Activated CD8-positive, alpha-beta memory T cell treated with anti-CD3 and anti-CD28 coated beads, Interleukin-2, amount 50 U/mL, for 48 hours (primary cell): ENCODE measurements around the gene HOXA4.
A peak's percentile ranks its signal among the peaks of the same experiment; 100 is the strongest.

ENCODE experiments used
- DNase-seq: peaks from one replicate; pipeline ENCODE4 v3.0.0-alpha.2; 2020

The HOXA4 gene

DNA sequence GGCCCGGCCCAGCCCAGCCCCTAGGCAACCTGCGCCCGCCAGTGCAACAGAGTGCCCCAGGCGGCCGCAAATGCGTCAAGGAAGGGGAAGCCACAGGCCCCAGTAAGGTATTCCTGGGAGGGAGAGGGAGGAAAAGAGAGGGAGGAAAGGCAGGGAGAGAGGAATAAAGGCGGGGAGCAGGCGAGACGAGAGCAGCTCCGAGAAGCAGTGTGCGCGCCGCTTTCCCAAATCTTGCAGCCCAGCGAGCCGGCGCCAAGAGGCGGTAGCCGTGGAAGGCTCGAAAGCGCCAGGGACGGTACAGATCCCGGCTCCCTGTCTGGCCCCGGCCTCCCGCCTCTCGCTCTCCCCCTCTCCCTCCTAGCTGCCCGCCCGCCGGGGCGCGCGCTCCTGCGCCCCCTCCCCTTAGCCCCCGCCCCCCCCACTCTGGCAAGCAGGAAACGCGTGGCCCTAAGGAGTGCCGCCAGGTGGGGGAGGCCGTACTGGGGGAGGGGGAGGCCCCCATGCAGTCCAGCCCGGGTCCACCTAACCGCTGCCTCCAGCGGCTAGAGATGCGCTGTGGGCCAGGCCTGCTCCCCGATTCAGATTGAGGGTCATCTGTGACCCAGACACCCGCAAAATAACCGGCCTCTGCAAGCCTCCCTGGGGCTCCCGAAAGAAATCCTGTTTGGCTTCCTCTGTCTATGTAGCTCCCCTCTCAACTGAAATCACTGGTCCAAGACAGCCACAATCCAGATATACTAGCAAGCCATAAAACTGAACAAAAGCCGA lies 39.3 kb upstream of the HOXA4 start:
- no peak for DNase-seq

DNA sequence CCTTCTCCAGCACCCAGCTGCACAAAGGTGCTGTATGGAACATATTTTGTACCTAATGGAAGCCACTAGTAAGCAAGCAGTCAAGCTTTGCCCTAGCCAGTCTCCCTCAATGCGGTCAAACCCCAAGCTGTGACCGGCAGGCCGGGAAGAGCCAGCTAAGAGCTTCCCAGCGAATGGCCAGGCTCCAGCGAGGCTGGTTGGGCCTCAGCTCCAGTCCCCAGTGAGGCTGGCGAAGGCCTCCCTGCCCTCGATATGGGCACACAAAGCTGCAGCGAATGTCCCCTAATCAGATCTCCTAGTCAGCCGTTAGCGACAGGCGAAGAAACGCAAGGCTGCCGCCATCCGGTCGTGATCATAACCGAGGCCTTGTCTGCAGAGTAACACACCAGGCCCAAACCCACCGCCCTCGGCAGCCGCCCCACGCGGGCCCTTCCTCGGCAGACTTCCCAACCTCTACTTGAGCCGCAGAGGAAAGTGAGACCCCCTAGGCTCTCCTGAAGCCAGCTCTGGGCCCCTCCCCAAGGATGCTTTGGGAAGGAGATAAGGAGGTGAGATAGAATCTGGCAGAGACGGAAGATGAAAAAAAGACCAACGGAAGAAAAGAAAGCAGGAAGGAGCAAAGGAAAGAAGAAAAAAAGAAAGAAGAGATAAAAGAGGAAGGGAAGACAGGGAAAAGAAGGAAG lies 37.8 kb upstream of the HOXA4 start:
- no peak for DNase-seq

DNA sequence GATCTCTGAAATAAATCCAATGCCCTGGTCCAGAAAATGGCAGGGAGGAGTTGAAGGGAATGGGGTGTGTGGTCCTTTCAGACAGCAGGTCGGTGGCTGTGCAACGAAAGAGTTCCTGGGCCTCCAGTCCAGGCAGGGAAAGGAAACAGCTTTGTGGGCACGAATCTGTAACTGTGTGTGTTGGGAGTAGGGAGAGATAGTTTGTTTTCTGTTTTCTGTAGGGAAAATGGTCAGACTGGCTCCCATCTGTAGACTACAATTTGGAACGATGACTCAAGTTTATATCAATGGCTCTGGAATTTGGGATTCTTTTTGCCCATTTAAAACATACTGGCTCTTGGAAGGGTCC lies 37.3 kb upstream of the HOXA4 start:
- DNase-seq = no peak

DNA sequence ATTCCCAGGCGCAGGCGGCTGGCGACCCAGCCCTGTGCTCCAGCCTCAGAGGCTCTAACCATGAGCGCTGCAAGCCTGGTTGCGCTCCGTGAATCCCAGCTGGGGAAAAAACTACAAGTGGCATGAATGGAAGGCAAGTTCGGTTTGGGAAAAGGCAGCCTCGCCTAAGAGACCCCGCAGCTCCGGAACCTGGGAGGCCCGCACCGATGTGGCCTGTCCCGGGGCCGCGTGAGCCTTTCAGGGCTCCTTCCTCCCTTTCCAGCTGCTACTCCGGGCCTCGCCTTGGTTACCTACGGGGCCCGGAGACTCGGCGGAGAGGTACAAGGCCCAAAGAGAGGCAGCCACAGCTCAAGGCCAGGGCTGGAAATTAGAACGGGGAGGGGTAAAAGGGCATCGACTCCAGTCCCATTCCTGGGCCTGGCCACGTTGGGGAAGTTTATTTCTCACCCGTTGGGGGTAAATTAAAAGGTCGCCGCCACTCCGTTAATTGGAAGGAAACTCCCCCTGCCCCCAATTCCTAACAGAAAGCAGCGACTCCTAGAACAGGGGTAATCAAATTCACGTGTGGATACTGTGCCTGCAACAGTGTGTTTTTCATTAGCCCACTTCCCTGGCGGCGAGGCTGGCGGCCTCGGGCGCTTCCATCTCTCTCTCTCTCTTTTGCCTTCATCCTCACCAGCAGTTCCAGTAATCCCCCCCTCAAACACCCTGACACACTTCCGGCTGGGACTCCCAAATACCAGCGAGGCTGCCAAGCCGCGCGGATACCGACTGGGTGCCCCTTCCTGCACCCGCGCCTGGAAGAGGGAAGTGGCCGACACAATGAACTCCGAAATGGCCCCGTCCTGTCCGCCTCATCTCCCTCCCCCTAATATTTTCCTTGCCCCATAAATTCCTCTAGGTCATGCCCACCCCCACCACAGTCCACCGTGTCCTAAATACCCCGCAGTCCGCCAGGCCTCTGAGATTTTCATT lies 36.3 kb upstream of the HOXA4 start:
- peak; percentile 64 for DNase-seq

DNA sequence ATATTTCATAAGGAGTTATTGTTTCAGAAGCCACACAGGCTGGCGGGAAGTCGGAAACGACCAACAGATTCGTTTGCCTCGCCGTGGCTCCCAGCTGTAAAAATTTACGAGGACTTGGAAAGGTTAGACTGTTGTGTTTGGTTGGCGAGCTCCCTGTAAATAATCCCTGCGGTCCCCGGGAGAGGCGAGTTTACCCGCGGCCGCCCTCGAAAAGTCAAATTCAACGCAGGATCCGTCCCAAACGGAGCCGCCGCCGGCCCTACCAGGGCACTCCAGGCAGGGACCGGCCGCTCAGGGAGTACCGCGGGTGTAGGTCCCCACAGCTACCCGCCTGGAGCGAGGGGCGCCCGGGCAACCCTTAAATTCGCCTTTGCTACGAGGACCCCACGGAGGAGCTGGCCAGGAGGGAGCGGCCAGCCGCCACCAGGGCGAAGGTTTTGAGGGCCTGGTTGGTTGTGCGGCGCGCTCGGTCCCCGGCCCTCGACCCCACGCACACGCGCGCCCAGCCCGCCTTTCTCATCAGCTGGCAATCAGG lies 35.5 kb upstream of the HOXA4 start:
- DNase-seq = peak; percentile 61

DNA sequence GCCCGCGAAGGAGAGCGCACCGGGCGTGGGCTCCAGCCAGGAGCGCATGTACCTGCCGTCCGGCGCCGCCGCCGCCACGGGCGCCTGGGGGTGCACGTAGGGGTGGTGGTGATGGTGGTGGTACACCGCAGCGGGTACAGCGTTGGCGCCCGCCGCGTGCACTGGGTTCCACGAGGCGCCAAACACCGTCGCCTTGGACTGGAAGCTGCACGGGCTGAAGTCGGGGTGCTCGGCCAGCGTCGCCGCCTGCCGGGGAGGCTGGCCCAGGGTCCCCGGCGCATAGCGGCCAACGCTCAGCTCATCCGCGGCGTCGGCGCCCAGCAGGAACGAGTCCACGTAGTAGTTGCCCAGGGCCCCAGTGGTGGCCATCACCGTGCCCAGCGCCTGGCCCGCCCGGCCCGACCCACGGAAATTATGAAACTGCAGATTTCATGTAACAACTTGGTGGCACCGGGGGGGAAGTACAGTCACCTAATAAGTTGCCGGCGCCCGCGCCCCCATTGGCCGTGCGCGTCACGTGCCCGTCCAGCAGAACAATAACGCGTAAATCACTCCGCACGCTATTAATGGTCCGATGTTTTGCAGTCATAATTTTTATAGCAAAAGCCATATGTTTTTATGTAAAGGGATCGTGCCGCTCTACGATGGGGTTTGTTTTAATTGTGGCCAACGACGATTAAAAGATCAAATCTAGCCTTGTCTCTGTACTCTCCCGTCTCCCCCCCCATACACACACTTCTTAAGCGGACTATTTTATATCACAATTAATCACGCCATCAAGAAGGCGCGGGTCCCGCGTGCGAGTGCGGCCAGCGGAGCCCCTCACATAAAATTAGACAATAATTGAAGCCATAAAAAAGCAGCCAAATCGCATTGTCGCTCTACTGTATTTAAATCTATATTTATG lies 34.8 kb upstream of the HOXA4 start, which contains the start of gene HOXA9:
Gene HOXA9, minus strand, starts transcription at position 449 of the 907 bp plus-strand sequence. Its CDS starts 80 bp downstream, at position 369.
- no peak for DNase-seq

DNA sequence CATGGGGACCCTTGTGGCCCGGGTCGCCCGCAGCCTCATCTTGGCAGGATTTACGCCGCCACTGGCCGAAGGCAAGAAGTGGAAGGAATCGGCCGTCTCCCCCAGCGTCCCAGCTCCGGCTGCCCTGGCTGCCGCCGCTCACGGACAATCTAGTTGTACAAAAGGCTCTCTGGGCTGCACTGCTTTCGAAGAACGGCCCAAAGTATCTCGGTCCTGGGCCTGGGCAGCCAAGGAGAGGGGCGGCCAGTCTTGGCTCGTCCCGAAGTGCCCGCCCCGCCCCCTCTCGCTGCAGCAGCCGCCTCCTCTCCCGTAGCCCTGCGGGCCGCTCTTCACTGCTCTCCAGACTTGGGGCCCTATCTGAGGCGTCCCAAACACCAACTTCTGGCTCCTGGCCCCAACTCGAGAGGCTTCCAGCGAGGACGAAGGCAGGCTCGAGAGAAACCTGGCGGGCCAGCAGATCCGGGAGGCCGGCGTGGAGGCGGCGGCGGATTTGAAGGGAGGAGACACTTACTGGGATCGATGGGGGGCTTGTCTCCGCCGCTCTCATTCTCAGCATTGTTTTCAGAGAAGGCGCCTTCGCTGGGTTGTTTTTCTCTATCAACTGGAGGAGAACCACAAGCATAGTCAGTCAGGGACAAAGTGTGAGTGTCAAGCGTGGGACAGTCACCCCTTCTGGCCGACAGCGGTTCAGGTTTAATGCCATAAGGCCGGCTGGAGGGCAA lies 34.0 kb upstream of the HOXA4 start:
- peak; percentile 65 for DNase-seq

DNA sequence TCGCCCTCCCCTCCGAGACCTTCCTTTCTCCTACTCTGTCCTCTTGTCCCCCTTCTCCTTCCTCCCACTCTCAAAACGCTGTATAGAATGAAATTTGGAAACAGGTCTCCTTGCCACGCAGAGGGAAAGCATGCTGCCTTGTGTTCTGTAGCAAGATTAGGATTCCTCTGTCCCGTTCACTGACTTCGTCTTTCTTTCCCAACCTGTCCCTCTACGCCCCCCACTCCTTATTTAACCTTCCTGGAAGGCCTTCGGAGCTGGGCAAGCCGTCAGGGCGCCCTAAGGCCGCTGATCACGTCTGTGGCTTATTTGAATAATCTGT lies 33.4 kb upstream of the HOXA4 start:
- DNase-seq = no peak

DNA sequence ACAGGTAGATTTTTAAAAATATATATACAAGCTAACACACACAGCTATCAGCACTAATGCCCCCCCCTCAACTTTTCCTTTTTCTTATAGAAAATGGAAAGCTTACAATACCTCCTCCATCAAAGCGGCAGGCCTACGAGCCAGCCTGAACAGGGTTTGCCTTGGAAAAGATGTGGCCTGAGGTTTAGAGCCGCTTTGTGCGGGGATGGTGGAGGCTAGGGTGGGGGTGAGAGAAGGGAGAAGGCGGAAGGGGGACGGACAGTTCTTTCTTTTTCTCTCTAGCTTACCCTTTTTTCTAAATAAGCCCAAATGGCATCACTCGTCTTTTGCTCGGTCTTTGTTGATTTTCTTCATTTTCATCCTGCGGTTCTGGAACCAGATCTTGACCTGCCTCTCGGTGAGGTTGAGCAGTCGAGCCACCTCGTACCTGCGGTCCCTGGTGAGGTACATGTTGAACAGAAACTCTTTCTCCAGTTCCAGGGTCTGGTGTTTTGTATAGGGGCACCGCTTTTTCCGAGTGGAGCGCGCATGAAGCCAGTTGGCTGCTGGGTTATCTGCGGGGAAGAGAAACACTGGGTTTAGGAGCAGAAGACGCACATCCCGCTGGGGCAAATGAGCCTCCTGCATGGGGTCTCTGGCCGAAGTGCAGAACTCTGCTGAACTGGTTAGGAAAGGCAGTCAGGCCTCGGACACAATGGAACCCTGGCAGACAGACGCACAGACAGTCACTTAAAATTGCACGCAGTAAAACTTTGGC lies 32.9 kb upstream of the HOXA4 start:
- no peak for DNase-seq

DNA sequence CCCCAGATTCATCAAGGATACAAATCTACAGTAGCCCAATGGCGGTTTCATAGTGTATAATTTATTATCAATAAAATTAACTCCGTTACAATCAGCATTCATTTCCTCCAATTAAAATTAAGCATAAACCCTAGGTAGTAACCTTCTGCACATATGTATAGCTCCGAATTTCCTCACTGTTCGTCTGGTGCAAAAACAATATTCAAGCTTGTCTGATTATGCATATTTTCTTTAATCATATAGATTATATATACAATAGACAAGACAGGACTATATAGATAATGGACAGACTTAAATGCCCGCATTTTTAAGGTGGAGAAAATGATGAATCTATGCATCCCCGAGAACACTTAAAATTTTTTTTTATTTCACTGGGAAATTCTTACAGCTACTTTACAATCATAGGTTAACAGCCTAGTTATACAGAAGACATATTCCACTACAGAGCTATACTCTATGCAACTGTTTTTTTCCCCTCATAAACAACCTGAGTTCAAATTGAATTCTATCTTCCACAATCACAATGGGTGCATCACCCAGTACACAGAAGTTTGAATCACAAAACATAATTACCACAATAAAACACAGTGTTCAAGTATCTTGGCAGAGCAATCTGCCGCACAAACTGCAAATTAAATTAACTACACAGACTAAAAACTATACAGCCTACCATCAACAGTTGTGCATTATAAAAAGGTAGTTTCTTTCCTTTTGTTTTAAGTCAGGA lies 32.2 kb upstream of the HOXA4 start:
- DNase-seq = no peak

DNA sequence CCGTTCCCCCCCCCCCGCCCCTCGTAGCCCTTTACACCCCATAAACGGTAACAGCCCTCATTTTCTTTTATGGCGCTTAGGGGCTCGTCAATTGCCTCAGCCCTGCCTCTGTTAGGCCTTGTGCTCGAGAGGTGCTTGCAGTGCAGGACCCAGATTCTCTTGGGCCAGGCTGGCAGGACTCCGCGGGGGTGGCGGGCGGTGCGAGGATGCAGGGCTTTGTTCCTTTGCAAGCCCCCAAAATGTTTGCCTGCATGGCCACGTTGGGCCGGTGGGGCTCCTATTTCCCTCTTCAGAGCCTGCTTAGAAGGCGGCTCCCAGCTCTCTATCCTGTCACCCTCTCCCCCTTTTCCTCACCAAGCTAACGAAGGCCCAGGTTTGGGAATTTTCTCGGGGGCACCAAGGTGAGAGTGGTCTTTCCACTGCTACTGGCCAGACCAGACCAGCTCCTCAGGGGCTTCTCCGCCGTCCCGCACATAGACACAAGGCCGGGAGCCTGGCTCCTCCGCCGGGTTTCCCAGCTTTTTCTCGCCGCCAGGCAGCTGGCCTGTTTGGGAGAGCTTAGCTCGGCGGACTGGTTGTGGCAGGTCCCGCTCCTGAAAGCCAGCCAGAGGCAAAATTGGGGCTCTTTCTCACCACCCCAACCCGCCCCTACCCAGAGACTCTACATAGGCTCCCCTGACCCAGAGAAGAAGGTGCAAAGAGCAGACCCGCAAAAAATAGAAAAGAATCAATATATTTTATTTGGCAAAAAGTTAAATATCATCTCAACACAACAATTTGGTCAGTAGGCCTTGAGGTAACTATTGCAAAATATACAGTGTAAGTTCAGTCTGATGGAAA lies 31.4 kb upstream of the HOXA4 start:
- DNase-seq = peak; percentile 55

DNA sequence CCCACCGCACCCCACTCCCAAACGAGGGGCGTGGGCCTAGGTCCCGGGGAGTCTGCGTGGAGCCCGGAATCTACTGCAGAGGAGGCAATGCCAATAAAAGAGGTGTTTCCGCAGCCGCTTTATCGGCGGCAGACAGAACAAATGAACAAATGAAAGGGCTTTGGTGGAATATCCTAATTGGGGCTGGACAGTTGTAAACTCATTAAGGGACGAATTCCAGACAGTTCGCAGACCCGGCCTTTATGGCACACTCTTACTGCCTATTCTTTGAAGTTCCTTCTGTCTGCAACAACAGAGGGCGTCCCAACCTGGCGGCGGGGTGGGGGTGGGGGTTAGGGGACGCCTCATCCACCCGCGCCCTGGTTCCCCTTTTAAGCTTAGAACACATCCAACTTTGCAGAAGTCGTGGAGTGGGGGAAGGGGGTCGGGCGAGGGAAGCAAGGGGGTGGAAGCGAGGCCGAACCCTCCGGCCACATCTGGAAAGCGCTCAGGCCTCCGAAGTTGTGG lies 30.7 kb upstream of the HOXA4 start:
- no peak for DNase-seq

DNA sequence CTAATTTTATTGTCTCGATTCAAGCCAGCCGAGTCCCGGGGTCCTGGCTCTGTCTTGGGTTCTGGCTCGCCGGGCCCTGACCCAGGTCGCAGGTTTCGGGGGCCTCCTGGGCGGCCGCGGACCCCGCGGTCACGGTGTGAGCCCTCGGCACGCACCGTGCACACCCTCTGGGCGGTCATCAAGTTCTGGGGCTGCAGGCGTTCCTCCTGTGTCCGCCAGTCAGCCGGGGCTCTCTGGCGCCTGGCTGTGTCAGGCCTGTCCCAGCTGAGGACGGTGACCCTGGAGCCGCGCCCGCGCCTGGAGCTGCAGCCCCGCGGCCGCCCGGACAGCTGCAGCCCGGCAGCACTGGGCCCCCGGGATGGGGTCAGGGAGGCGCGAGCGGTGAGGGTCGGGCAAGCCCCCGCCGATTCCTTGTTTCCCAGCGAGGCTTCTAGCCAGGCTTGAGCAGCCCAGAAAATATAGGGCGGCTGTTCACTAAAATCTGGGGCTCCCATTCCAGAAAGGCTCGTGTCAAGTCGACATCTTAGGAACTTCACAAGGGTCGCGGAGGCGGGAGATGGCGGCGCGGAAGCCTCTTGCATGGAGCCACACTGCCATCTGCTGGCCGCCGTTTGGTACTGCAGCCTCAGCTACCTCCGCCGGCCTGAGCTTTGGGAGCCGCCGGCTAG lies 30.1 kb upstream of the HOXA4 start:
- DNase-seq = peak; percentile 98

DNA sequence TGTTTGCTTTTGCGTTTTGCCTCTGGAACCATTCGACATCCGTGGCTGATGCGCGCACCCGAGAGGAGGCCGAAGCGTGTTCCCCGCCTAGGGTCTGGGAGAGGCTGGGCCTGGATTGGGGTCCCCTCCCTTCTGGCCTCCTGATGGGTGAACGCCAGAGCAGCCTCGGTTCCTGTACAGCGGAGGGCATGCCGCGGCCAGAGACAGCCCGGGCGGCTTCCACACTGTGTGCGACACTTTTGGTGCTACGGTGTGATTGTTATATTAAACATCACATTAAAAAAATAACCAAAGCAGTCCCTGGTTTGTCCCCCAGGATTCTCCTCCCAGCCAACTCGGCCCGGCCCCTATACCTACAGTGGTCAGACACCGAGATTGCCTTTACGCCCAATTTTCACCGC lies 29.6 kb upstream of the HOXA4 start:
- peak; percentile 70 for DNase-seq

DNA sequence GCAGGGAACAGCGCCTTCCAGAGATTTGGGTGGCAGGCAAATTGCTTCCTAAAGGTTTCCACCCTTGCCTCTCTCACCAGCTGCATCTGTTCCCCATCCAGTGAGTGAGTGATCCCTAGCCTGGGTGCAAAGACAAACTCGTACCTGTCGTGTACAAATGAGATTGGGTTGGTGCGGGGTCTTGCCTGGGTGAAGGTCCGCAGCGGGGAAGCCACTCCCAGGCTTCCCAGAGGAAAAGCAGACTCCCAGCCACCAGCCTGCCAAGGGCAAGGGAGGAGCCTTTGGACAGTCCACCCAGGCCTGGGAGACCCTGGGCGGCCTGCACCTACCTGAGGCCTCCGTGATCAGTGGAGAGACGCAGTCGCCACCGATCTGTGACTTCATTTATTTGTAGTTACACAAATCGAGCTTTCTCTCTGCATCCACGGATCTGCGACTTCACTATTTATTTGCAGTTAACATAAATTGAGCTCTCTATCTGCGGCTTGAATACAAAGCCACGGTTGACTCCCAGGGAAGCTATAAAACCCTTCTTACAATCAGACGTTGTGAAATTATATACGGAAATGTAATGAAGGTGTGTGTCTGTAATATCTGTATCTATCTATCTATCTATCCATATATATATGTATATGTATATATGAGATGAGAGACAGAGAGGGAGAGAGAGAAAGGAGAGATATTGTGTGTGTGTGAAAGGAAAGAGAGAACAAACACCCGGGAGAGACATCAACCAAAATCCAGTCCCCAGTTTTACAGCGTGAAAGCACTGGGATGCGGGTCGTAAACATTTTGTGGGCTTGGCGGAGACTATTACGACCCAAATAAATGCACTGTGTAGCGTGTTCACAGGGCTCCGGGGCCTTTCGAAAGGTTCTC lies 28.9 kb upstream of the HOXA4 start:
- peak; percentile 49 for DNase-seq

DNA sequence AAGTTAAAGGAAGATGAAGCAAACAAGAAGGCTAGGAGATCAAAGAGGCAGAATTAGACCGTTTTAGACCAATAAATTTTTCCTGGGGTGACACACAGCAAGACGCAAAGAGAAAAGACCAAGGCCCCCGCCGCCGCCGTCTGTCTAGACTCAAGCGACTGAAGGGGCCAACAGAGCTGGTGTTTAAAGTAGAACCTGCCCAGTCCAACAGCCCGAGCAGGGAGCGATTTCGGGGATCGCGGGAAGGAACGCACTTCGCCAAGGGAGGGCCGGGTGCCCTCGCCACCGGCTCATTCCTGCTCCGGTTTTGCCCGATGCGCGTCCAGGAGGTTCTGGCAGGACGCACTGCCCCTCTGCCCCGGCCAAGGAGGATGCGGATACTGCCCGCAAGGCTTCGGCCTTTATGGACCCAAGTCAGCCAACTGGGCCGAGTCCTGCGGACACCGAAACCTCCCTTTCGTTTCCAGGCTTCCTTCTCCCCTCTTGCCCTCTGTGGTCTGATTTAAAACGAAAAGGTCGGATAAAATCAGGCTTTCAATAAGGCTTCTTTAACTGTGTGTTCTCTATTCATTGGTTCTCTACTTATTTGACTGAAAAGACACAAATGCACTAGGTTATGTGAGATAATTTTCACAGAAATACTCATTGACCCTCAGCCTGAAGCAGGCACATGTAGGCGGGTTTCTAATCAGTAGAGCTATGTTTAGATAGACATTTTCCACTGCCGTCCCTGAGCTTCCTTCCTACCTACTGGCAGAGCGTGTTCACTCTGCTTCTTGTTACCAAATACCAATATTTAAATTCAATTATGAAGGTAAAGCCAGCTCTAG lies 28.1 kb upstream of the HOXA4 start:
- DNase-seq = peak; percentile 57
